Measurements from ENCODE around the gene GALNT3.

The GALNT3 gene

DNA sequence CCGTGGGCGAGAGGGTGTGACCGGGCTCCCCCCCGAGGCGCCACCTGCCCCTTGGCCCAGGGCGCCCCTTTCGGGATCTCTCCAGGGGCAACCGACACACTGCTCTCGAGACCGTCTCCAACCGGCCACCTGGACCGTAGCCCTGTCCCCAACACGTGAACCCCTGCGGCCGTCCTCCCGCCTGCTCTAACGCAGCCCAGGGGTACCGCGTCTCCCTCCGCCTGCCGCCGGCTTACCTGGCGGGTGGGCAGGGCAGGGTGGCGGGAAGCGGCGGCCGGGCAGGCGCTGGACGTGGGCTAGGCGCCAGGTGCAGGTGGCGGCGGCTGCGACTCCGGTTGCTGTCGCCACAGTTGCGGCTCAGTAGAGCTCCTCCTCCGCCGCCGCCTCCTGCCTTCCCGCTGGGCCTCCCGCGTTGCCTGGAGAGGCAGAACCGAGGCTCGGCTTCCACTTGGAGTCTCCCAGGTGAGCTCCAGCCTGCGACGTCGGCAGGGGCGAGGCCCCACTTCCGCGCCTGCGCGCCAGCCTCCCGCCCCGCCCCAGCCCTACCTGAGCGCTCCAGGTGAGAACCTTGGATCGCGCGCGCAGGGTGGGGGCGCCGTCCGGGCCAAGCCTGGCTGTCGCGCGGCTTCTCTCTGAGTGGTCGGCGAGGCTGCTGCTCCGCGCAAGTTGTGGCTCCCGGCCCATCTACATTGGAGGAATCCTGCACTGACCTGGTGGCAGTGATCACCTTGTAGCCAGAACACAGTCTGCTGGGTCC, at the start of gene GALNT3:
TSS of gene GALNT3 (minus strand) at position 469 of the 757 bp plus-strand sequence. CDS start 23,547 bp downstream, outside the sequence.
- TF ChIP-seq GATA1 (IDR thresholded peaks at IDR 0.05; ENCODE audit: low read depth, low read length) (no peak), POLR2A (IDR thresholded peaks at IDR 0.05; ENCODE audit: low read length) (no peak)

DNA sequence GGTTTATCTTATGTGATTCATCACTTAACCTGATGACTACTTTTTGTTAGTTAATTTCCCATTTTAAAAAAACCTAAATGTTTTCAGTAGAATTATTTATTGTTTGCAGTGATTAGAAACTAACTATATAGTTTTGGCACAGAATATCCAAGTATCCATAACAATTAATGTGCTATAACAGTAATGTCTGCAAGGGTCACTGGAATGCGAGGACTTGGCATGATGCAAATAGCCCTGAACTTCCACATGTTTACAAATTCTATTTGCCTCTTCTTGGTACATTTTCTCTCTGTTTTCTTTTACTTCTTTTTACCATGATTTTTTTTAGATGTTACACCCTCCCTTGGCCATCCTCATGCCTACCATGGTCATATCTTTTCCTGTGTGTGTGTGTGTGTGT, 49.3 kb upstream of the GALNT3 start:
- DNase-seq = no peak
- no peak for TF ChIP-seq POLR2A (IDR thresholded peaks at IDR 0.05; ENCODE audit: low read length)
- TF ChIP-seq GATA1 (IDR thresholded peaks at IDR 0.05; ENCODE audit: low read depth, low read length) = no peak

More for the DNA sequence above, at the start of gene GALNT3:
- DNase-seq = no peak

- no peak for DNase-seq
- TF ChIP-seq GATA1 (IDR thresholded peaks at IDR 0.05; ENCODE audit: low read depth, low read length) (no peak), POLR2A (IDR thresholded peaks at IDR 0.05; ENCODE audit: low read length) (no peak)
Measured at GRCh38 chr2:165840333-165840958, 46.4 kb upstream of the GALNT3 start.

- no peak for TF ChIP-seq GATA1 (IDR thresholded peaks at IDR 0.05; ENCODE audit: low read depth, low read length)
- no peak for TF ChIP-seq POLR2A (IDR thresholded peaks at IDR 0.05; ENCODE audit: low read length)
- no peak for DNase-seq
Measured at GRCh38 chr2:165839610-165840009, 45.6 kb upstream of the GALNT3 start.

DNA sequence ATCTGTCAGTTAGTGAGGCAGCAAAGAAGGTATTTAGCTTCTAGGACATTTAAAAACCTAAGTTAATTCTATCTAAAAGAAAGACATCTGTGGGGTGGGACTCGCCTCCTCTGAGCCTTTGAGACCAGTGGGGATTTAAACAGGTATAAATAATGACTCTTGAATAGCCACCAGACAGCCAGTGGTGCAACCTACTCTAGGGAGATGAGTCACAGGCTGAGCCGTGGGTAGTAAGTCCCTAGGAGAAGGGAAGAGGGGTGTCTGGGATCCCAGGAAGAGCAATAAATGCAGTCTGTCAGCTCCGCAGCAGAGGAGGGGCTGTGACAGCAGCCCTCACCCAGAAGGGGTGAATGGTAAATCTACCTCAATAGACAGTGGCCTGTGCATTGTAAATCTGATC, 43.1 kb upstream of the GALNT3 start:
- TF ChIP-seq GATA1 (IDR thresholded peaks at IDR 0.05; ENCODE audit: low read depth, low read length) (no peak), POLR2A (IDR thresholded peaks at IDR 0.05; ENCODE audit: low read length) (no peak)
- no peak for DNase-seq

- no peak for DNase-seq
- TF ChIP-seq GATA1 (IDR thresholded peaks at IDR 0.05; ENCODE audit: low read depth, low read length) (no peak), POLR2A (IDR thresholded peaks at IDR 0.05; ENCODE audit: low read length) (no peak)
Measured at GRCh38 chr2:165835363-165835762, 41.3 kb upstream of the GALNT3 start.

DNA sequence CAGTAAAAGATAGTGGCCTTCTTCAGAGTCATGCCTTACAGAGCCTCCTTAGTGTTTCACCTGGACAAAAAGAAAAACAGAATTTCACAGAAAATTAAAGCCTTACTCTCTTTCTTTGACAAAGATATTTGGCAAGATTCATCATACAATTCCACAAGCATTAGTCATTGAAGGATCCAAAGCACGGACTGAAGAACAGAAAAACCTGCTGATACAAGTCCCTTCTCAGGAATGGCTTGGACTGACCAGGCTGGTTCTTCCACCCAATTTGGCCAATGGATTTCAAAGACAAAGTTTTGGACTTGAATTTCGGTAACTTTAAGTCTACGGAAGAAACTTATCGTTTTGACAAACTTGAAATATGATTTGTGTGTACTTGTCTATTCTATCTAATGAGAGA, 39.1 kb upstream of the GALNT3 start:
- no peak for DNase-seq
- TF ChIP-seq POLR2A (IDR thresholded peaks at IDR 0.05; ENCODE audit: low read length) (no peak), GATA1 (IDR thresholded peaks at IDR 0.05; ENCODE audit: low read depth, low read length) (no peak)

GRCh38 chr2:165827921-165828276, 33.9 kb upstream of the GALNT3 start:
- DNase-seq = no peak
- no peak for TF ChIP-seq GATA1 (IDR thresholded peaks at IDR 0.05; ENCODE audit: low read depth, low read length)
- TF ChIP-seq POLR2A (IDR thresholded peaks at IDR 0.05; ENCODE audit: low read length) = no peak

GRCh38 chr2:165827016-165827920, 33.2 kb upstream of the GALNT3 start:
- no peak for DNase-seq
- TF ChIP-seq POLR2A (IDR thresholded peaks at IDR 0.05; ENCODE audit: low read length) (no peak), GATA1 (IDR thresholded peaks at IDR 0.05; ENCODE audit: low read depth, low read length) (no peak)

DNA sequence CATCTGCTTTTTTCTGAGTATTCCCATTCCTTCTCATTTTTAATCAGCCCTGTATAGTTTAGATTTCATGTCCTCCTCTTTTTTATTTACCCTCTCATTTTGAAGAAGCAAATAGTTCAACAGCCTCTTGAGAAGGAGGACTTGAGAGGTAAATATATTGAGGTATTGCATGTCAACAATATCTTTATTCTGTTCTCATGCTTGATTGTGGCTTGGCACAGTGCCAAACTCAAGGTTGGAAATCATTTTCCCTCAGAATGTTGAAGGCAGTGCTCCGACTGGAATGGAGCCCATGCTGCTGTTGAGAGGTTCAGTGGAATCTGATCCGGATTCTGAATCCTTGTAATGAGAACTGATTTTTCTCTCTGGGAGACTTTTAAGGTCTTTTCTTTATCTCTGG, 31.0 kb upstream of the GALNT3 start:
- DNase-seq = no peak
- TF ChIP-seq GATA1 (IDR thresholded peaks at IDR 0.05; ENCODE audit: low read depth, low read length) (no peak), POLR2A (IDR thresholded peaks at IDR 0.05; ENCODE audit: low read length) (no peak)

DNA sequence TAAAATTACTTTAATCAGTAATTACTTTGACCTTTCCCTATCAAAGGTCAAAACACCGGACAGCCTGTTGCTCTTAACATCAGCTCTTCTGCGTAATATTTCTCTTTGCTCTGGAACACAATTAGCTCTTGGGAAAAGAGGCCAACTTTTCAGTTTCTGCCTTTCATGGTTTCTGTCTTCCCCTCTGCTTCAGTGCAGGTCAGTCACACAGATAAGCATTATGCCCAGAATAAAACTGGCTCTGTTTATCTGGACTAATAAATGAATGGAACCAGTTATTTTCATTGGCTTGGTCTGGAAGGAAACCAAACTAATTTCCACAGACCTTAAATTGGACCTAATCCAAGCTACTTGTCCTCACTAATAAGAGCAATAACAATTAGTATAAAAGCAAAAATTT, 26.2 kb upstream of the GALNT3 start:
- TF ChIP-seq GATA1 (IDR thresholded peaks at IDR 0.05; ENCODE audit: low read depth, low read length) = no peak
- TF ChIP-seq POLR2A (IDR thresholded peaks at IDR 0.05; ENCODE audit: low read length) = no peak
- no peak for DNase-seq

DNA sequence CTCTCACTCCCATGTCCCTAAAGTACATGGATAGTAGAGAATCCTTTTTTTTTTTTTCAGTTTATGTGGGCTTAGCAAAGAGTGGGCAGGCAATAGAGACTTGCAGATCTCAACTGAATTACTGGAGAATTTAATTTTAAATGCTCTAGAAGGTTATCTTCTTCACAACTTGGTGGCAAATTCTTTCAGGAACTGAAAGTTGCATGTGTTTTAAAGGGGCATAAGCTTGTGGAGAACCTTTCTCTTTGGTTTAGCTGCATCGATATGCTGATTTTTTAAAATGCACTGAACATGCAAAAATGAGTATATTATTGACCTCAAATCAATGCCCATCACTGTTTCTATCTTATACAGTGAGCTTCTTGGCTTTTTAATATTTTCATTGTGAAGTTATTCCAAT, 24.9 kb upstream of the GALNT3 start:
- DNase-seq = no peak
- TF ChIP-seq GATA1 (IDR thresholded peaks at IDR 0.05; ENCODE audit: low read depth, low read length) = no peak
- no peak for TF ChIP-seq POLR2A (IDR thresholded peaks at IDR 0.05; ENCODE audit: low read length)

DNA sequence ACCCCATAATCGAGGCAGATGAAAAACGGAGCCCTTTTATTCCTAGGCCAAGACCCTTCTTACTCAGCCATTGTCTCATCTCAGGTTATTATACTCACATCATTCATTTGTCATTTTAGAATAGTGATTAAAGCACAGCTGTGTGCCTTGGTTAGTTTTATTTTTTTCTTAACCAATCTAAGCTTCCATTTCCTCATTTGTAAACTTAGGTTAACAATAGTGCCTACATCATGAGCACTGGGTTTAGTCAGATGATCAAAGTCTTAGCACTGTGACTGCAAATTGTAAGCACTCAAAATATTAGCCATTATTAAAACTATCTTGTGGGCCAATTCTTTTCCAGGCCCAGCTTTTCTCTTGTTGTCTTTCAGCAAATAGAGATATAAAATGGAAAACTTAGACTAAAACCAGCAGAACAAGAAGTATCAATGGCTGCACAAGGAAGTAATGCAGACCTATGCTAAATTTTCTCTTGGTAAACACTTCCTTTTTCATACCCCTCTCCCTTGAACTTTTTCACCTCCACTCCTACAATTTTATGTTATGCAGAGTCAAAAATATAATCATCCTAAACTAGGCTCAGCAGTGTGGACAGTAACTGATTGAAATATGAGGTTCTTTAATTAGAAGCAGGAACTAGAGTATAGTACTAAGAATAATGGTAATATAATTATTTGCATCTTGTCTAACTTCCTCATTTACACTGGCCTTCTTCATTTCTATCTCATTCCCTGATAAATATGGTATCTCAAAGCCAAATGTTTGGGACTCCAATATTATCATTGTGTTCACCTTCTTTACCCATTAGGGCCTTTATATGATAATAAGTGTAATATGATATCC, 21.5 kb upstream of the GALNT3 start:
- no peak for TF ChIP-seq POLR2A (IDR thresholded peaks at IDR 0.05; ENCODE audit: low read length)
- no peak for TF ChIP-seq GATA1 (IDR thresholded peaks at IDR 0.05; ENCODE audit: low read depth, low read length)
- DNase-seq = no peak

Data from erythroblast (primary cell).